HepG2 (cell line): ENCODE results near the gene CKLF. TPM values are rescaled to one million over a fixed set of nuclear protein-coding genes. Genes with fewer than 3 reads are reported as not detected.

Experiments used
- CEBPB ChIP-seq: IDR thresholded peaks from 2 replicates; pipeline ENCODE4 v1.6.1; 2011; ENCODE audit warnings: low read depth, low read length, improper control_type of control experiment, borderline replicate concordance
- HNF4G ChIP-seq, 2 experiments: sonication (generic) in 1 of 2; formaldehyde crosslinking in 1 of 2; IDR thresholded peaks; 2 replicates each; pipeline versions ENCODE4 v1.4.0 to v1.6.1; 2011 to 2020; ENCODE audit warnings: borderline replicate concordance in 2 of 2, low read depth in 2 of 2, mild to moderate bottlenecking in 2 of 2, low read length in 1 of 2, missing genetic modification reagents in 1 of 2, moderate library complexity in 1 of 2
- HNRNPH1 ChIP-seq: fragments of 200-400 bp; formaldehyde crosslinking; optimal IDR thresholded peaks from 2 replicates; pipeline ENCODE3; 2017; ENCODE audit warnings: mild to moderate bottlenecking, low read depth, low read length
- HNRNPL ChIP-seq: fragments of 200-400 bp; formaldehyde crosslinking; IDR thresholded peaks from 2 replicates; pipeline ENCODE4 v1.6.1; 2017; ENCODE audit warnings: mild to moderate bottlenecking, low read depth, low read length
- JUNB ChIP-seq: sonication (generic); formaldehyde crosslinking; IDR thresholded peaks from 2 replicates; pipeline ENCODE4 v1.8.0; 2022; ENCODE audit warnings: missing genetic modification reagents, mild to moderate bottlenecking, borderline replicate concordance
- KDM5A ChIP-seq: fragments of 200-600 bp; sonication (generic); IDR thresholded peaks from 2 replicates; pipeline ENCODE4 v1.7.0; 2018; ENCODE audit warnings: antibody characterized with exemption, mild to moderate bottlenecking, low read length, borderline replicate concordance
- NFKBIZ ChIP-seq: IDR thresholded peaks from 2 replicates; pipeline ENCODE4 v1.6.1; 2018; ENCODE audit warnings: missing genetic modification reagents, missing compliant biosample characterization
- SNAPC2 ChIP-seq: sonication (generic); formaldehyde crosslinking; IDR thresholded peaks from 2 replicates; pipeline ENCODE4 v1.8.1; 2022; ENCODE audit warnings: mild to moderate bottlenecking, missing genetic modification reagents
- SP2 ChIP-seq: sonication (generic); formaldehyde crosslinking; IDR thresholded peaks from 2 replicates; pipeline ENCODE4 v1.5.1; 2020; ENCODE audit warnings: mild to moderate bottlenecking, missing genetic modification reagents
- TBX3 ChIP-seq: fragments of 450-650 bp; IDR thresholded peaks from 2 replicates; pipeline ENCODE4 v1.6.1; 2017; ENCODE audit warnings: antibody characterized with exemption, mild to moderate bottlenecking, inconsistent platforms, borderline replicate concordance
- TCF7L2 ChIP-seq: IDR thresholded peaks from 2 replicates; pipeline ENCODE4 v1.6.1; 2011; ENCODE audit warnings: mild to moderate bottlenecking, low read depth, low read length, moderate library complexity
- ZKSCAN1 ChIP-seq: fragments of 150-350 bp; IDR thresholded peaks from 2 replicates; pipeline ENCODE4 v1.6.1; 2014; ENCODE audit warnings: low read length
- ZNF225 ChIP-seq: sonication (generic); formaldehyde crosslinking; IDR thresholded peaks from 2 replicates; pipeline ENCODE4 v1.4.0; 2020; ENCODE audit warnings: mild to moderate bottlenecking, missing genetic modification reagents
- ZNF282 ChIP-seq: fragments of 450-650 bp; IDR thresholded peaks from 2 replicates; pipeline ENCODE4 v1.6.1; 2018; ENCODE audit not compliant: partially characterized antibody
- ZNF296 ChIP-seq: sonication (generic); formaldehyde crosslinking; conservative IDR thresholded peaks from 2 replicates; pipeline ENCODE4 v1.5.0; 2020; ENCODE audit warnings: mild to moderate bottlenecking, missing genetic modification reagents
- ZNF430 ChIP-seq: sonication (generic); formaldehyde crosslinking; IDR thresholded peaks from 2 replicates; pipeline ENCODE4 v1.9.0; 2021; ENCODE audit warnings: mild to moderate bottlenecking, missing genetic modification reagents
- ZNF543 ChIP-seq: sonication (generic); formaldehyde crosslinking; IDR thresholded peaks from 2 replicates; pipeline ENCODE4 v1.4.0; 2020; ENCODE audit warnings: mild to moderate bottlenecking, missing genetic modification reagents
- ZNF776 ChIP-seq: sonication (generic); formaldehyde crosslinking; IDR thresholded peaks from 2 replicates; pipeline ENCODE4 v1.4.0; 2020; ENCODE audit warnings: mild to moderate bottlenecking, missing genetic modification reagents
- polyA plus RNA-seq, 8 experiments: library from polyadenylated mRNA; depleted of rRNA in 3 of 8; stranded (reverse) in 7 of 8; unstranded in 1 of 8; fragments of >200 nt; fragmentation: Illumina TruSeq in 4 of 8; extraction: Trizol in 4 of 8; gene quantifications; 2 replicates each; pipeline versions ENCODE4 v1.2.1 to v1.2.3, GENCODE V29; 2011 to 2016; ENCODE audit warnings: low read depth in 4 of 8, missing spikeins in 1 of 8, mixed read lengths in 1 of 8; ENCODE audit not compliant: insufficient read depth in 1 of 8
- total RNA-seq, 5 experiments: library from RNA; depleted of rRNA; stranded (reverse); fragments of >200 nt; fragmentation: Illumina TruSeq; extraction: Trizol; gene quantifications; 2 replicates each; pipeline ENCODE4 v1.2.3, GENCODE V29; 2016; ENCODE audit warnings: low read depth in 1 of 5
- TF ChIP-seq, protein P1 (sequence below): sonication (generic); formaldehyde crosslinking; IDR thresholded peaks from 2 replicates; pipeline ENCODE4 v1.4.0; 2020; ENCODE audit warnings: mild to moderate bottlenecking, missing genetic modification reagents
- TF ChIP-seq, protein P2 (sequence below): sonication (generic); formaldehyde crosslinking; IDR thresholded peaks from 2 replicates; pipeline ENCODE4 v1.5.1; 2020; ENCODE audit warnings: mild to moderate bottlenecking, missing genetic modification reagents, borderline replicate concordance
- TF ChIP-seq, protein P3 (sequence below): sonication (generic); formaldehyde crosslinking; IDR thresholded peaks from 2 replicates; pipeline ENCODE4 v1.4.0; 2020; ENCODE audit warnings: missing genetic modification reagents
- TF ChIP-seq, protein P4 (sequence below): fragments of 450-650 bp; IDR thresholded peaks from 2 replicates; pipeline ENCODE4 v1.6.1; 2017
- TF ChIP-seq, protein P5 (sequence below): sonication (generic); formaldehyde crosslinking; IDR thresholded peaks from 2 replicates; pipeline ENCODE4 v1.8.0; 2022; ENCODE audit warnings: missing genetic modification reagents, mild to moderate bottlenecking, borderline replicate concordance

CKLF gene
- total and polyA plus RNA-seq, 2 of the 13 experiments (the other 11 are each of a cell fraction or from before 2014, with no cell fraction given): 120 to 167 TPM

DNA sequence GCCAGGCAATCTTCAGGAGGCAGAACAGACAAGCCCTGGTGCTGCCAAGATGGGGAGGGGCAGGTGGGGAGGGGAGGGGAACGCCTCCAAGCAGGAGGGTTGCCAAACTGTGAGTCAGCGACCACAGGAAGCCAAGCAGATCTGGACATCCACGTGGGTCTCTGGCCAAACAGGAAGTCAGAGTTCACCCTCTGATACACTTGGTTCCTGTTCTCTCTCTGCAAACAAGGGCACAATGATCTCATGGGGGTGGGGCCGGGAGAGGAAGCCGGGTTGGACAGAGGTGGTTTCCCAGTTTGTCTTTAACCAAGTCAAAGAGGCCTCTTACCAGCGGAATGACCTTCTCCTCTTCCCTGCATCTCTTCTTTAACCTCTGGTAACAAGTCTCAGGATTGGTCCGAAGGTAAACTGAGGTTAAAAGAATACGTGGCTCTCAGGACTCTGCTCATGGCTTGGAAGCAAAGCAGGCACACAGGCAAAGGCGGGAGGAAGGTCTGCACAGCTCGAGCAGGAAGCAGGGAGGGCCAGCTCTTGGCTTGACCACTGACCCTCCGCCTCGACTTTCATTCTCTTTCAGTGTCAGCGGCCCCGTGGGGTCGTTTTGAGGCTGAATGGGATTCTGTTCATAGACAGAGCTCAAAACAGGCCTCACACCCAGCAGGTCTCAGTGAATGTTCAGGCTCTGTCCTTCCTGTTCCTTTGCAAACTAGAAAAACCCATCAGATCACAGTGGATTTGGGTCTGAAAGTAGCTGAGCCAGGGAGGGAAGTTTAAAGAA lies 35.4 kb upstream of the CKLF start (continued):
- TF ChIP-seq TBX3: no peak
- TF ChIP-seq SNAPC2 (CRISPR knock-in tag): peak; percentile 77; the same call in 1 of the 2 replicates
- no peak for TF ChIP-seq ZNF776 (CRISPR knock-in tag)
- peak; percentile 71; the same call in 1 of the 2 replicates for TF ChIP-seq HNRNPL
- no peak for TF ChIP-seq ZKSCAN1
- TF ChIP-seq SP2 (CRISPR knock-in tag): no peak
- no peak for TF ChIP-seq ZNF296 (CRISPR knock-in tag)
- peak; percentile 73; the same call in 1 of the 2 replicates for TF ChIP-seq ZNF543
- no peak for TF ChIP-seq ZNF225 (CRISPR knock-in tag)
- TF ChIP-seq JUNB: peak; percentile 91; the same call in 1 of the 2 replicates
- TF ChIP-seq, protein P1, sequence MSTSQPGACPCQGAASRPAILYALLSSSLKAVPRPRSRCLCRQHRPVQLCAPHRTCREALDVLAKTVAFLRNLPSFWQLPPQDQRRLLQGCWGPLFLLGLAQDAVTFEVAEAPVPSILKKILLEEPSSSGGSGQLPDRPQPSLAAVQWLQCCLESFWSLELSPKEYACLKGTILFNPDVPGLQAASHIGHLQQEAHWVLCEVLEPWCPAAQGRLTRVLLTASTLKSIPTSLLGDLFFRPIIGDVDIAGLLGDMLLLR (CRISPR knock-in tag): no peak
- peak; percentile 70; the same call in 1 of the 2 replicates for TF ChIP-seq CEBPB
- no peak for TF ChIP-seq HNRNPH1
- TF ChIP-seq, protein P2, sequence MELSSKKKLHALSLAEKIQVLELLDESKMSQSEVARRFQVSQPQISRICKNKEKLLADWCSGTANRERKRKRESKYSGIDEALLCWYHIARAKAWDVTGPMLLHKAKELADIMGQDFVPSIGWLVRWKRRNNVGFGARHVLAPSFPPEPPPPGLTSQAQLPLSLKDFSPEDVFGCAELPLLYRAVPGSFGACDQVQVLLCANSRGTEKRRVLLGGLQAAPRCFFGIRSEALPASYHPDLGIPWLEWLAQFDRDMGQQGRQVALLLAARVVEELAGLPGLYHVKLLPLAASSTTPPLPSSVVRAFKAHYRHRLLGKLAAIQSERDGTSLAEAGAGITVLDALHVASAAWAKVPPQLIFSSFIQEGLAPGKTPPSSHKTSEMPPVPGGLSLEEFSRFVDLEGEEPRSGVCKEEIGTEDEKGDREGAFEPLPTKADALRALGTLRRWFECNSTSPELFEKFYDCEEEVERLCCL (CRISPR knock-in tag): no peak
- no peak for TF ChIP-seq ZNF282
- TF ChIP-seq ZNF430: peak; percentile 64
- TF ChIP-seq KDM5A: no peak
- TF ChIP-seq, protein P3, sequence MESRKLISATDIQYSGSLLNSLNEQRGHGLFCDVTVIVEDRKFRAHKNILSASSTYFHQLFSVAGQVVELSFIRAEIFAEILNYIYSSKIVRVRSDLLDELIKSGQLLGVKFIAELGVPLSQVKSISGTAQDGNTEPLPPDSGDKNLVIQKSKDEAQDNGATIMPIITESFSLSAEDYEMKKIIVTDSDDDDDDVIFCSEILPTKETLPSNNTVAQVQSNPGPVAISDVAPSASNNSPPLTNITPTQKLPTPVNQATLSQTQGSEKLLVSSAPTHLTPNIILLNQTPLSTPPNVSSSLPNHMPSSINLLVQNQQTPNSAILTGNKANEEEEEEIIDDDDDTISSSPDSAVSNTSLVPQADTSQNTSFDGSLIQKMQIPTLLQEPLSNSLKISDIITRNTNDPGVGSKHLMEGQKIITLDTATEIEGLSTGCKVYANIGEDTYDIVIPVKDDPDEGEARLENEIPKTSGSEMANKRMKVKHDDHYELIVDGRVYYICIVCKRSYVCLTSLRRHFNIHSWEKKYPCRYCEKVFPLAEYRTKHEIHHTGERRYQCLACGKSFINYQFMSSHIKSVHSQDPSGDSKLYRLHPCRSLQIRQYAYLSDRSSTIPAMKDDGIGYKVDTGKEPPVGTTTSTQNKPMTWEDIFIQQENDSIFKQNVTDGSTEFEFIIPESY (CRISPR knock-in tag): peak; percentile 69
- peak; percentile 96; the same call in 1 of the 2 replicates for TF ChIP-seq NFKBIZ
- TF ChIP-seq, protein P4, sequence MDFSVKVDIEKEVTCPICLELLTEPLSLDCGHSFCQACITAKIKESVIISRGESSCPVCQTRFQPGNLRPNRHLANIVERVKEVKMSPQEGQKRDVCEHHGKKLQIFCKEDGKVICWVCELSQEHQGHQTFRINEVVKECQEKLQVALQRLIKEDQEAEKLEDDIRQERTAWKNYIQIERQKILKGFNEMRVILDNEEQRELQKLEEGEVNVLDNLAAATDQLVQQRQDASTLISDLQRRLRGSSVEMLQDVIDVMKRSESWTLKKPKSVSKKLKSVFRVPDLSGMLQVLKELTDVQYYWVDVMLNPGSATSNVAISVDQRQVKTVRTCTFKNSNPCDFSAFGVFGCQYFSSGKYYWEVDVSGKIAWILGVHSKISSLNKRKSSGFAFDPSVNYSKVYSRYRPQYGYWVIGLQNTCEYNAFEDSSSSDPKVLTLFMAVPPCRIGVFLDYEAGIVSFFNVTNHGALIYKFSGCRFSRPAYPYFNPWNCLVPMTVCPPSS: no peak
- TF ChIP-seq HNF4G (IDR thresholded peaks at IDR 0.05; ENCODE audit: borderline replicate concordance, low read depth, low read length): peak; percentile 57; the same call in 1 of the 2 replicates
- TF ChIP-seq HNF4G (CRISPR knock-in tag; IDR thresholded peaks at IDR 0.05; ENCODE audit: borderline replicate concordance, low read depth): peak; percentile 71; the same call in 1 of the 2 replicates
- TF ChIP-seq TCF7L2: no peak
- TF ChIP-seq, protein P5, sequence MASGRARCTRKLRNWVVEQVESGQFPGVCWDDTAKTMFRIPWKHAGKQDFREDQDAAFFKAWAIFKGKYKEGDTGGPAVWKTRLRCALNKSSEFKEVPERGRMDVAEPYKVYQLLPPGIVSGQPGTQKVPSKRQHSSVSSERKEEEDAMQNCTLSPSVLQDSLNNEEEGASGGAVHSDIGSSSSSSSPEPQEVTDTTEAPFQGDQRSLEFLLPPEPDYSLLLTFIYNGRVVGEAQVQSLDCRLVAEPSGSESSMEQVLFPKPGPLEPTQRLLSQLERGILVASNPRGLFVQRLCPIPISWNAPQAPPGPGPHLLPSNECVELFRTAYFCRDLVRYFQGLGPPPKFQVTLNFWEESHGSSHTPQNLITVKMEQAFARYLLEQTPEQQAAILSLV: no peak; the same call in none of the 2 replicates
